Measurements from ENCODE around the gene SOCS1.

DNA sequence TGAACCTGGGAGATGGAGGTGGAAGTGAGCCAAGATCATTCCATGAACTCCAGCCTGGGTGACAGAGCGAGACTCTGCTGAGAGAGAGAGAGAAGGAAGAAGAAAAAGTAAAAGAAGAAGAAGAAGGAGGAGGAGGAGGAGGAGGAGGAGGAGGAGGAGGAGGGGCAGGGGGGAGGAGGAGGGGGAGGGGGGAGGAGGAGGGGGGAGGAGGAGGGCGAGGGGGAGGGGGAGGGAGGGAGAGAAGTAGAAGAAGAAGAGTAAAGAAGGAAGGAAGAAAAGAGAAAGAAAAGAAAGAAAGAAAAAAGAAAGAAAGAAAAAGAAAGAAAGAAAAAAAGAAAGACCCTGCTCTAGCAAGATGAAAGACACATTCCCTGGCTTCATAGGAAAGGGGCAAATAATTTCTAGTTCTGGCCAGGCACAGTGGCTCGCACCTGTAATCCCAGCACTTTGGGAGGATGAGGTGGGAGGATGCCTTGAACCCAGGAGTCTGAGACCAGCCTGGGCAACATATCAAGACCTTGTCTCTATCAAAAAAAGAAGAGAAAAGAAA is 23.6 kb downstream of the SOCS1 start:
- TF ChIP-seq, protein P1, sequence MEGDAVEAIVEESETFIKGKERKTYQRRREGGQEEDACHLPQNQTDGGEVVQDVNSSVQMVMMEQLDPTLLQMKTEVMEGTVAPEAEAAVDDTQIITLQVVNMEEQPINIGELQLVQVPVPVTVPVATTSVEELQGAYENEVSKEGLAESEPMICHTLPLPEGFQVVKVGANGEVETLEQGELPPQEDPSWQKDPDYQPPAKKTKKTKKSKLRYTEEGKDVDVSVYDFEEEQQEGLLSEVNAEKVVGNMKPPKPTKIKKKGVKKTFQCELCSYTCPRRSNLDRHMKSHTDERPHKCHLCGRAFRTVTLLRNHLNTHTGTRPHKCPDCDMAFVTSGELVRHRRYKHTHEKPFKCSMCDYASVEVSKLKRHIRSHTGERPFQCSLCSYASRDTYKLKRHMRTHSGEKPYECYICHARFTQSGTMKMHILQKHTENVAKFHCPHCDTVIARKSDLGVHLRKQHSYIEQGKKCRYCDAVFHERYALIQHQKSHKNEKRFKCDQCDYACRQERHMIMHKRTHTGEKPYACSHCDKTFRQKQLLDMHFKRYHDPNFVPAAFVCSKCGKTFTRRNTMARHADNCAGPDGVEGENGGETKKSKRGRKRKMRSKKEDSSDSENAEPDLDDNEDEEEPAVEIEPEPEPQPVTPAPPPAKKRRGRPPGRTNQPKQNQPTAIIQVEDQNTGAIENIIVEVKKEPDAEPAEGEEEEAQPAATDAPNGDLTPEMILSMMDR (IDR thresholded peaks at IDR 0.05): no peak
- no peak for TF ChIP-seq POLR2A (IDR thresholded peaks at IDR 0.05; ENCODE audit: low read depth)
